D721Med (cell line): ENCODE measurements around the gene TMEM168.
A peak's percentile ranks its signal among the peaks of the same experiment; 100 is the strongest.

Experiments used
- DNase-seq: peaks from one replicate; pipeline ENCODE4 v3.0.0; 2011; ENCODE audit warnings: low spot score; ENCODE audit not compliant: insufficient read length
- FAIRE-seq: peaks from 2 replicates; lab custom pipeline; 2011; peaks lifted over from hg19 to GRCh38; lab: Jason Lieb, UNC
- TF ChIP-seq, protein P1 (sequence below): IDR thresholded peaks from 2 replicates; pipeline ENCODE4 v1.5.1; 2012; ENCODE audit warnings: mild to moderate bottlenecking, control low read depth; ENCODE audit not compliant: insufficient read depth; ENCODE audit errors: missing control alignments

TMEM168 gene

DNA sequence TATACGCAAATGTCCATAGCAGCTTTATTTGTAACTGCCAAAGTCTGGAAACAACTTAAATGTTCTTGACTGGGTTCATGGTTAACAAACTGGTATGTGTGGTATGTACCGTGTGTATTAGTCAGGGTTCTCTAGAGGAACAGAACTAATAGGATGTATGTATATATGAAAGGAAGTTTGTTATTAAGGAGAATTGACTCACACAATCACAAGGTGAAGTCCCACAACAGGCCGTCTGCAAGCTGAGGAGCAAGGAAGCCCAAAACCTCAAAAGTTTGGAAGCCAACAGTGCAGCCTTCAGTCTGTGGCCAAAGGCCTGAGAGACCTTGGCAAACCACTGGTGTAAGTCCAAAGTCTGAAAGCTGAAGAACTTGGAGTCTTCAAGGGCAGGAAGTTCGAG, 66.8 kb downstream of the TMEM168 start:
- no peak for DNase-seq
- TF ChIP-seq, protein P1, sequence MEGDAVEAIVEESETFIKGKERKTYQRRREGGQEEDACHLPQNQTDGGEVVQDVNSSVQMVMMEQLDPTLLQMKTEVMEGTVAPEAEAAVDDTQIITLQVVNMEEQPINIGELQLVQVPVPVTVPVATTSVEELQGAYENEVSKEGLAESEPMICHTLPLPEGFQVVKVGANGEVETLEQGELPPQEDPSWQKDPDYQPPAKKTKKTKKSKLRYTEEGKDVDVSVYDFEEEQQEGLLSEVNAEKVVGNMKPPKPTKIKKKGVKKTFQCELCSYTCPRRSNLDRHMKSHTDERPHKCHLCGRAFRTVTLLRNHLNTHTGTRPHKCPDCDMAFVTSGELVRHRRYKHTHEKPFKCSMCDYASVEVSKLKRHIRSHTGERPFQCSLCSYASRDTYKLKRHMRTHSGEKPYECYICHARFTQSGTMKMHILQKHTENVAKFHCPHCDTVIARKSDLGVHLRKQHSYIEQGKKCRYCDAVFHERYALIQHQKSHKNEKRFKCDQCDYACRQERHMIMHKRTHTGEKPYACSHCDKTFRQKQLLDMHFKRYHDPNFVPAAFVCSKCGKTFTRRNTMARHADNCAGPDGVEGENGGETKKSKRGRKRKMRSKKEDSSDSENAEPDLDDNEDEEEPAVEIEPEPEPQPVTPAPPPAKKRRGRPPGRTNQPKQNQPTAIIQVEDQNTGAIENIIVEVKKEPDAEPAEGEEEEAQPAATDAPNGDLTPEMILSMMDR = no peak
- no peak for FAIRE-seq

DNA sequence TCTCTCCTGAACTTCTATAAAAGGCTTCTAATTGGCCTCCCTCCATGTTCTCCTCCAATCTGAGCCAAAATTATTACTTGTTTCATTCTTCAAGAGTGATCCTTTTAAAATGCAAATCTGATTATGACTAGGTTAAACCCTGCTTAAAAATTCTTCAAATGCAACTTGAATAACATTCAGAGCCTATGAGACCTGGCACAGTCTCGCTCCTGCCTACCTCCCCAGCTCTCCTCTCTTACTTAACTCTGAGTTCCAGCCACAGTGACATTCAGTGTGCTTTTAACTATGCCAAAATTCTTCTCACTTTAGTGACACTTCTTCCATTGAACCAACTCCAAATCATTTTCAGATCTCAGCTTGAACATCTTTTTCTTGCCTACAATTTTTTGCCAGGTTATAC, 68.8 kb downstream of the TMEM168 start:
- FAIRE-seq (peak; percentile 32), DNase-seq (no peak)
- TF ChIP-seq, protein P1 = no peak

DNA sequence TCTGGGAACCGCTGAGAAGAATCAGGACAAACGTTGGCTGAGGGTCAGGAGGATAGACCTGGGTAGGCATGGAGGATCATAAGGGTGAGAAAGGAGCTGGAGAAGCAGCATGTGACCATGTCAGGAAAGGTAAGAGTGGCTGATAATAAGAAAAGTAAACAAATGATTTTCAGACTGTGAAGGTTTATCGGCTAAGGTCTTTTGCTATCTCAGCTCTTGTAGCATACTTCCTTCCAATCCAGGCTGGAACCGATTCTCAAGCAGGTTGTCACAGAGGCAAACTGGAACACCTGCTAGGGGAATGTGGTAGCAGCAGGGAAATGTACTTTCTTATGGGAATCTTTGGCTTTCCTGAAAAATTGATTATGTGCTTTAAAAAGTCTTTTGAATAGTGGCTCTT, 74.7 kb downstream of the TMEM168 start:
- FAIRE-seq = no peak
- DNase-seq = no peak
- TF ChIP-seq, protein P1 = no peak

DNA sequence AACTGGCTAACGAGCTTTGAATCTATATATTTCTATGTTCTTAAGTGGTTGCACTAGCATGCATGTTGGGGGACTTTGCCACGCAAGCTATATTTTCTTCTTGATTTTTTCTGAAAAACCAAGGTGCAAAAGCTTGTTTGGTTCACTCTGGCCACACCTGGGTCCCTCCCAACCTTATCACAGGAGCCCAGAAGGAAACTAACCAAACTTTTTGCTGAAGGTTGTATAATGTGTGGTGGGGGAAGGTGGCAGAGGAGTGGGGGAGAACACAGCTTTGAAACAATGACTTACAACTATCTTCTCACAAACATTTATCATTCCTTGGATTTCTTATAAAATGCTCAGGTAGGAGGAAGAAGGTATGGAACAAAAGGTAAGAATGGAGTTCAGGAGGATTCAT, 75.3 kb downstream of the TMEM168 start:
- TF ChIP-seq, protein P1 = no peak

More for the DNA sequence above, 75.3 kb downstream of the TMEM168 start:
- FAIRE-seq = no peak
- no peak for DNase-seq
